ENCODE measurements around the gene ACYP1.

DNA sequence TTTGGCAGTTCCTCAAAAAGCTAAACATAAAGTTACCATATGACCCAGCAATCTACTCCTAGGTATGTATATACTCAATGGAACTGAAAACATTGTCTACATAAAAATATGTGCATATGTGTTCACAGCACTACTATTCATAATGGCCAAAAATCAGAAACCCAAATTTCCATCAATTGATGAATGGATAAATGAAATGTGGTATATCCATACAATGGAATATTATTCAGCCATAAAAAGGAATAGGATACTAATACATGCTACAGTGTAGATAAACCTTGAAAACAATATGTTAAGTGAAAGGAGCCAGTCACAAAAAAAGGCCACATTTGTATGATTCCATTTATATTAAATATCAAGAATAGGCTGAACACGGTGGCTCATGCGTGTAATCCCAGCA, 3.4 kb downstream of the ACYP1 start:
- TF ChIP-seq, protein P1, sequence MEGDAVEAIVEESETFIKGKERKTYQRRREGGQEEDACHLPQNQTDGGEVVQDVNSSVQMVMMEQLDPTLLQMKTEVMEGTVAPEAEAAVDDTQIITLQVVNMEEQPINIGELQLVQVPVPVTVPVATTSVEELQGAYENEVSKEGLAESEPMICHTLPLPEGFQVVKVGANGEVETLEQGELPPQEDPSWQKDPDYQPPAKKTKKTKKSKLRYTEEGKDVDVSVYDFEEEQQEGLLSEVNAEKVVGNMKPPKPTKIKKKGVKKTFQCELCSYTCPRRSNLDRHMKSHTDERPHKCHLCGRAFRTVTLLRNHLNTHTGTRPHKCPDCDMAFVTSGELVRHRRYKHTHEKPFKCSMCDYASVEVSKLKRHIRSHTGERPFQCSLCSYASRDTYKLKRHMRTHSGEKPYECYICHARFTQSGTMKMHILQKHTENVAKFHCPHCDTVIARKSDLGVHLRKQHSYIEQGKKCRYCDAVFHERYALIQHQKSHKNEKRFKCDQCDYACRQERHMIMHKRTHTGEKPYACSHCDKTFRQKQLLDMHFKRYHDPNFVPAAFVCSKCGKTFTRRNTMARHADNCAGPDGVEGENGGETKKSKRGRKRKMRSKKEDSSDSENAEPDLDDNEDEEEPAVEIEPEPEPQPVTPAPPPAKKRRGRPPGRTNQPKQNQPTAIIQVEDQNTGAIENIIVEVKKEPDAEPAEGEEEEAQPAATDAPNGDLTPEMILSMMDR (IDR thresholded peaks at IDR 0.05; ENCODE audit: poor library complexity): no peak
- TF ChIP-seq EZH2 (IDR thresholded peaks at IDR 0.05; ENCODE audit: borderline replicate concordance) (no peak), EZH2phosphoT487 (IDR thresholded peaks at IDR 0.05; ENCODE audit: low read depth, severe bottlenecking, unreplicated experiment) (no peak)

Data from hepatocyte (in vitro differentiated cells).